Loucy (cell line): ENCODE measurements around the gene TCL1B.

Experiments
- H2AFZ ChIP-seq: fragments of 200-600 bp; sonication (generic); 2 replicates; pipeline ENCODE4 v1.6.0; 2016; ENCODE audit warnings: antibody characterized with exemption, mild to moderate bottlenecking, low read length, moderate library complexity
- H3F3A ChIP-seq: fragments of 200-600 bp; 2 replicates; pipeline ENCODE4 v1.6.0; 2016; ENCODE audit warnings: antibody characterized with exemption, low read depth, mild to moderate bottlenecking
- H3K27me3 ChIP-seq: fragments of 200-600 bp; sonication (generic); 2 replicates; pipeline ENCODE4 v1.6.1; 2014; ENCODE audit warnings: low read length, mild to moderate bottlenecking; ENCODE audit not compliant: insufficient read depth, poor library complexity, severe bottlenecking
- H3K36me3 ChIP-seq: fragments of 200-600 bp; sonication (generic); 2 replicates; pipeline ENCODE4 v1.6.1; 2016; ENCODE audit warnings: low read length; ENCODE audit not compliant: insufficient read depth
- H3K4me1 ChIP-seq: fragments of 200-600 bp; sonication (generic); 2 replicates; pipeline ENCODE4 v1.5.1; 2014; ENCODE audit warnings: low read length, mild to moderate bottlenecking; ENCODE audit not compliant: insufficient read depth, poor library complexity, severe bottlenecking
- H3K4me2 ChIP-seq: fragments of 200-600 bp; sonication (generic); 2 replicates; pipeline ENCODE4 v1.6.0; 2014; ENCODE audit warnings: antibody characterized with exemption, low read length, low read depth, mild to moderate bottlenecking; ENCODE audit not compliant: poor library complexity, severe bottlenecking
- H3K4me3 ChIP-seq: fragments of 200-600 bp; sonication (generic); 2 replicates; pipeline ENCODE4 v1.5.1; 2014; ENCODE audit warnings: low read length, mild to moderate bottlenecking, mixed read lengths; ENCODE audit not compliant: poor library complexity, severe bottlenecking
- H3K79me2 ChIP-seq: fragments of 200-600 bp; sonication (generic); 2 replicates; pipeline ENCODE4 v1.6.1; 2014; ENCODE audit warnings: low read length; ENCODE audit not compliant: insufficient read depth
- H3K9ac ChIP-seq: fragments of 200-600 bp; sonication (generic); 2 replicates; pipeline ENCODE4 v1.6.0; 2014; ENCODE audit warnings: mild to moderate bottlenecking, low read depth, low read length, moderate library complexity; ENCODE audit not compliant: poor library complexity, severe bottlenecking
- H3K9me2 ChIP-seq: fragments of 200-600 bp; sonication (generic); replicated peaks from 2 replicates; pipeline ENCODE4 v1.6.1; 2016; ENCODE audit warnings: low read depth, low read length, mixed read lengths
- H3K9me3 ChIP-seq: fragments of 200-600 bp; sonication (generic); 2 replicates; pipeline ENCODE4 v1.6.1; 2014; ENCODE audit warnings: mild to moderate bottlenecking, antibody characterized with exemption, low read length, low read depth; ENCODE audit not compliant: insufficient read depth
- H4K20me1 ChIP-seq: fragments of 200-600 bp; sonication (generic); 2 replicates; pipeline ENCODE4 v1.6.0; 2014; ENCODE audit warnings: antibody characterized with exemption, low read length, mild to moderate bottlenecking; ENCODE audit not compliant: insufficient read depth, poor library complexity, severe bottlenecking
- CTCF ChIP-seq: fragments of 200-600 bp; sonication (generic); conservative IDR thresholded peaks from 2 replicates; pipeline ENCODE4 v1.5.1; 2014; ENCODE audit warnings: mild to moderate bottlenecking, antibody characterized with exemption, low read length
- EZH2phosphoT487 ChIP-seq: fragments of 200-600 bp; IDR thresholded peaks from 2 replicates; pipeline ENCODE4 v1.6.1; 2018; ENCODE audit warnings: antibody characterized with exemption, mild to moderate bottlenecking, moderate library complexity, borderline replicate concordance

Gene TCL1B

GRCh38 chr14:95703805-95704204 lies 17.6 kb downstream of the TCL1B start:
- no peak overlapping the region for H3K4me3 ChIP-seq
- H3K9ac ChIP-seq = no peak overlapping the region
- H2AFZ ChIP-seq = no peak overlapping the region
- no peaks in the 10 kb centered on the region for H3K36me3 ChIP-seq
- no peaks in the 10 kb centered on the region for H3K9me2 ChIP-seq
- H3K79me2 ChIP-seq = no peaks in the 10 kb centered on the region
- peaks cover 6% of the 10 kb centered on the region for H3K4me1 ChIP-seq
- H3F3A ChIP-seq = no peaks in the 10 kb centered on the region
- no peak for TF ChIP-seq CTCF
- no peak for TF ChIP-seq EZH2phosphoT487
- no peaks in the 10 kb centered on the region for H4K20me1 ChIP-seq
- H3K27me3 ChIP-seq = no peaks in the 10 kb centered on the region
- H3K4me2 ChIP-seq = no peak overlapping the region
- H3K9me3 ChIP-seq = no peaks in the 10 kb centered on the region

GRCh38 chr14:95705518-95705917 lies 19.3 kb downstream of the TCL1B start:
- Histone ChIP-seq H3K4me2 (no peak overlapping the region), H3K9me2 (no peaks in the 10 kb centered on the region), H3K9me3 (no peaks in the 10 kb centered on the region), H3K9ac (no peak overlapping the region), H3K27me3 (no peaks in the 10 kb centered on the region), H3K4me3 (no peak overlapping the region), H3F3A (no peaks in the 10 kb centered on the region), H2AFZ (no peak overlapping the region), H4K20me1 (no peaks in the 10 kb centered on the region), H3K4me1 (peaks cover 6% of the 10 kb centered on the region), H3K36me3 (no peaks in the 10 kb centered on the region), H3K79me2 (no peaks in the 10 kb centered on the region)
- no peak for TF ChIP-seq EZH2phosphoT487
- TF ChIP-seq CTCF = no peak

GRCh38 chr14:95707327-95707726 lies 21.1 kb downstream of the TCL1B start:
- Histone ChIP-seq H3K79me2 (no peaks in the 10 kb centered on the region), H3K27me3 (no peaks in the 10 kb centered on the region), H3K9me3 (no peaks in the 10 kb centered on the region), H3K4me3 (no peak overlapping the region), H3K9ac (no peak overlapping the region), H3K36me3 (no peaks in the 10 kb centered on the region), H3F3A (no peaks in the 10 kb centered on the region), H3K9me2 (no peaks in the 10 kb centered on the region), H3K4me2 (no peak overlapping the region), H2AFZ (no peak overlapping the region), H3K4me1 (peaks cover 6% of the 10 kb centered on the region), H4K20me1 (no peaks in the 10 kb centered on the region)
- no peak for TF ChIP-seq CTCF
- TF ChIP-seq EZH2phosphoT487 = no peak
